Activated T-cell treated with anti-CD3 and anti-CD28 coated beads for 1 hour (primary cell): ENCODE measurements around the gene CHRNB1.

Experiments
- DNase-seq: peaks from one replicate; pipeline ENCODE4 v3.0.0-alpha.2; 2020; ENCODE audit warnings: low read depth

The CHRNB1 gene

DNA sequence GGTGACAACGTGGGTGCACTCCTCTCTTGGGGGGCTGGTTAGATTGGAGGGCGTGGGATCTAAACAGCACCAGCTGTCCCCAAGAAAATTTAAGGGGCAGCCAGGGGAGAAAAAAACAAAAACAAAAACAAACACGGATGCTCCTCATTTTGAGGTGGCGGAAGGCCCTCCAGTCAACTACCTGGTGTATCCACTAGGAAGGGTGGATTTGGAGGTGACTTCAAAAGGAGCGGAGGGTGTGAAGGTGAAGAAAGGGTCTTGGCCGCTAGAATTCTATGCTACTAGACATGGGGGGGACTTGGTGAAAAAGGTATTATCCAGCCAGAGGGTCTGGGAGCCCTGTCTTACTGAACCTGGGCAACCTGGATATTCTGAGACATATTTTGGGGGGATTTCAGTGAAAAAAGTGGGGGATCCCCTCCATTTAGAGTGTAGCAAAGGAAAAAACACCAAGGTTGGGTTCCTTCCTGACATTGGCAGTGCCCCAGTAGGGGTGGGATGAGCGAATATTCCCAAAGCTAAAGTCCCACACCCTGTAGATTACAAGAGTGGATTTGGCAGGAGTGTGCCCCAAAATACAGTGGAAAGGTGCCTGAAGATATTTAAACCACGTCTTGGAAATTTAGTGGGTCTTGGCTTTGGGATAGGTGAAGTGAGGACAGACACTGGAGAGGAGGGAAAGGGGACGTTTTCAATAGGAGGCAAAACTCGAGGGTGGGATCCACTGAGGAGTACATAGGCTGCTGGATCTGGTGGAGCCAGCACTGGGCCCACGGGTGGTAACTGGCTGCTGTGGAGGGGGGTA, 6.0 kb upstream of the CHRNB1 start:
- DNase-seq, result no peak

DNA sequence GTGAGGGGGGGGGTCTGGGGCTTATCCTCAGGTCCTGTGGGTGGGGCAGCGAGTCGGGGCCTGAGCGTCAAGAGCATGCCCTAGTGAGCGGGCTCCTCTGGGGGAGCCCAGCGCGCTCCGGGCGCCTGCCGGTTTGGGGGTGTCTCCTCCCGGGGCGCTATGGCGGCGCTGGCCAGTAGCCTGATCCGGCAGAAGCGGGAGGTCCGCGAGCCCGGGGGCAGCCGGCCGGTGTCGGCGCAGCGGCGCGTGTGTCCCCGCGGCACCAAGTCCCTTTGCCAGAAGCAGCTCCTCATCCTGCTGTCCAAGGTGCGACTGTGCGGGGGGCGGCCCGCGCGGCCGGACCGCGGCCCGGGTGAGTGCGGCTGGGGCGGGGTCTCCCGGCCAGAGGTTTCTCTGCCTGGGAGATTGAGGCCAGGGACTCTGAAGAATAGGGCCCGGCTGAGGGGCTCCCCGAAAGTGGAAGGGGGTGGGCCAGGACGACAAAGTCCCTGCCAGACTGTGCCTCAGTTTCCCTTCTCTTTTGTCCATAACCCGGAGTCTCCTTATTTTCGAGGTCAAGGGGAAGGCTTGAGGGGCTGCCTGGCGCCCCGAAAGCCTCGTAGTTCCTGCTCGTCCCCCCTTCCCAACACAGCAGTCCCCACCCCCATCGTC, 5.3 kb upstream of the CHRNB1 start, which contains the start of gene FGF11:
TSS of gene FGF11 (plus strand) at position 51 of the 651 bp plus-strand sequence. CDS start at position 160, 109 bp downstream.
- no peak for DNase-seq

DNA sequence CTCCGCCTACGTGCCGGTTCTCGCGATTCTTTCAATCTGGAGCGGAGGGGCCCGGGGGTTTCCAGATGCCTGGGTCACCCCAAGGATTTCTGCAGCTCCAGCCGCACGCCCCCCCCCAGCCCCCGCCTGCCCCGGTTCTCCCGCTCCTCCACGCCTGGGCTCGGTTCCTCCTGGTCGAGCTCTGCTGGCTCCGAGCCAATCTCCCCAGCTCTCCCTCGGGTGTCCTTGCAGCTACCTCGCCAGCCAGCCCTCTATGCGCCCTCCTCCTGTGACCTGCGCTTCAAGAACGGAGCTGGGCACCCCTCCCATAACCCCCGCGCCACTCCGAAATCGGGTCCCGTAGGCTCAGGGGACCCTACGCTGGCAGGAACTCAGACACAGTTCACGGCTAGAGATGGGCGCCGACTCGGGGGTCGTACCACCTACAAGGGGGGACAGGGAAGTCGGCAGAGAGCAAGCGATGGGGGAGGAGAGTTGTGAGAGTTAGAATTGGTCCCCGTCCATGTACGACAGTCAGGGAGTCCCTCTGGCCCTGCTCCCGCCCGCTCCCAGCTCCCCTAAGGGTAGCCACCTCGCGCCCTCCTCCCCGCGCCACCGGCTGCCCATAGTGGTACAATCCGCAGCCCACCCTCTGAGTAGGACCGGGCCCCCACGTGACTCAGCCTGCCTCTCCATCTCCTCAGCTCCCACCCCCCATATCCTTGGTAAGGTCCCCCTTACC, 4.6 kb upstream of the CHRNB1 start:
- DNase-seq, result no peak

DNA sequence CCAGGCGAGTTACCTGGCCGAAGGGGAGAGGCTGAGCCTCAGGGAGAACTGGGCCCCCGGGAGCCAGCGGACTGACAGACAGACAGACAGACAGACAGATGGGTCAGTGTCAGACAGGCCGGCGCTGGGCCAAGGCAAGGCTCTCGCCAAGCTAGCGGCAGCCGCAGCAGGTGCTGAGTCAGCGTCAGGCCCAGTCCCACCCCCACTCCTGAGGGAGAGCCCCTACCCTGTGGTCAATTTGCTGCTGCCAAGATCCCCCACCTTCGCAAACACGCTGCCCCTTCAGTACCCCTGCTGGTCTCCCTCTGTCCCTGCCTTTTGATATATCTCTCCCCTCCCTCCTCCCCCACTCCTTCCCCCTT, 4.0 kb upstream of the CHRNB1 start:
- DNase-seq, result no peak

DNA sequence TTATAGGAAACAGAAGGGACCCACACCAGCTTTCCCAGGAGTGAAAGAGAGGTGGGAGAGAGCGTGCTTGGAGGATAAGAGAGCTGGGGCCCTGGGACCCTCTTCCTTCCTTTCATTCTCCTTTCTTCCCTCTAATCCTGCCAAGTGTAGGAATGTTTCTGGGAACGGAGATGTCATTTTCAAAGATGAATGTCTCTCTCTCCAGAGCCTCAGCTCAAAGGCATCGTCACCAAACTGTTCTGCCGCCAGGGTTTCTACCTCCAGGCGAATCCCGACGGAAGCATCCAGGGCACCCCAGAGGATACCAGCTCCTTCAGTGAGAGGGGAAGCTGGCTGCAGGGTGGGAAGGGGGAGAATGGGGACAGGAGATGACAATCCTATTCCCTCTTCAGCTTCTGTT, 3.6 kb upstream of the CHRNB1 start:
- DNase-seq, result no peak

DNA sequence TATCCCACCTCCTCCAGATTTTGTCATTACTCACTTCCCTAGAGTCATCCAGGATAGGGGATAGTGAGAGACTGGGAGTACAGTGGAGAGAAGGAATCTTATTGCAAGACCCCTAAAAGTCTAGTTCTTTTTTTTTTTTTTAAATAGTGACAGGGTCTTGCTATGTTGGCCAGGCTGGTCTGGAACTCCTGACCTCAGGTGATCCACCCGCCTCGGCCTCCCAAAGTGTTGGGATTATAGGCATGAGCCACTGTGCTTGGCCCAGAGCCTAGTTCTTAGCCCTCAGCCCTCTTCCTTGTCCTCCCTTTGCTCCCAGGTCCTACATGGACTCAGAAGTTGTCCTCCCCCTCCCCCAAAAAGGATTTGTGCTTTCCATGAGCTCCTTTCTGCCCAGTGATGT, 2.7 kb upstream of the CHRNB1 start:
- DNase-seq, result no peak

DNA sequence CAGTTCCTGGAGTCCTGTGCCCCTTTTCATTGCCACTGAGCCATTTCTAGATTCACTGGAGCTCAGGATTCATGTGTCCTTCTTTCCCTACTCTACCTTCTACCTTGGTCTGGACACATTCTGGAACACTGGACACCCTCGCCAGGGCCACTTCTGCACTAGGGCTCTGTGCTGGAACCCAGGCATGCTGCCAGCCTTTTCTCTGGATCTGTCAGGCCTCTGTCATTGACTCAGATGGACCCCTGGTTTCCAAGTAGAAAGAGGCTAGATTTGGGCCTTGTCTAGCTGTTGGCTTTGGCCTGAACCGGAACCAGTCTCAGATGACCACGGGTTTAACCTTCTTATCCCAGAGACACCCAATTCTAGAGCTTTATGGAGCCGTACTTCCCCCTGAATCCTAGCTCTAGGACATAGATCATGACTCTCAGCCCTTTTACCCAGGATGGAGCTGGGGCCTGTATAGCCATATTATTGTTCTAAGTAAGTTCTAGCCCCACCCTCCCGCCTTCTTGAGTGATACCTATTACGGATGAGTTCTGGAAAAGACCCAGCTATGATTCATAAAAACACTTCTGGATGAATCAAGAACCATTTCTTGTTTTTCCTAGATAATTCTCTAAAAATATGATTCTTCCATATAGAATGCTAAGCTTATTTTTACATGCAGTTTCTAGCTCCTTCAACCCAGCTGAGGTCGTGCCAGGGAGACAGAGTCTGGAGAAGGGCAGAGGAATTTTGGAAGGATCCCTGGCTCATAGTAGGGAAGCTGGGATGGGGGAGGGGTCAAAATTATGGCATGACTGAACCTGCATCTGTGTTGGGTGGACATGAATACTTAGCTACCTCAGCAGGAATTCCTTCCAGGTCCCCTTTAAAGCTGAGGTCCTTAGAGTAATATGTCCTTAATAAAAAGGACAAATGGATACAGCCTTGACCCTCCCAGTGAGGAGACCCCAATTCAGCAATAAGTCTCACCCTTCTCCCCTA, 1.1 kb upstream of the CHRNB1 start:
- no peak for DNase-seq

DNA sequence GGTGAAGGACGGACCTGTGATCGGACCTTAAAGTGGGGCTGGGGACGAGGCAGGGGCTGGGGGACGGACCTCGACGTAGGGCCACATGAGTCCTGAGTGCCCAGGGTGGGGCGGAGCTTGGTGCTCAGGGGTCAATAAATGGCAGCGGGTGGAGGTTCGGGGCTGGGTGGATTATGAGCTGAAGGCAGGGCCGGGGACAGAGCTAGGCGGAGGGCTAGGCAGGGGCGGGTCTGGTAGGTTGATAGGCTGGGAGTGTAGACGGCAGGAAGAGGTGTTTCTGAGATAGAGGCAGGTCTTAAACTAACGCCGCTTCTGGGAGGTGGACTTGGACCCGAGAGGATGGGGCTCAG, 733 bp downstream of the CHRNB1 start:
- no peak for DNase-seq

DNA sequence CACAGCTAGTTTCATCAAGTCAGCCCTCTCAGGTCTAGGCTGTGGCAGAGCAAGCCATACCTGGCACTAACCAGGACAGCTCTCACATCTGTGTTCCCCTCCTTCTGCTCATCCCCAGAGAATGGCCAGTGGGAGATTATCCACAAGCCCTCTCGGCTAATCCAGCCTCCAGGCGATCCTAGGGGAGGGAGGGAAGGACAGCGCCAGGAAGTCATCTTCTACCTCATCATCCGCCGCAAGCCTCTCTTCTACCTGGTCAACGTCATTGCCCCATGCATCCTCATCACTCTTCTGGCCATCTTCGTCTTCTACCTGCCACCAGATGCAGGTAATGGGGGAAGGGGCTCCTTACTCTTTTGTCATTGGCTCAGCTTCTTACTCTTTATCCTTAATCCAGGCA, 3.6 kb downstream of the CHRNB1 start:
- DNase-seq, result no peak

DNA sequence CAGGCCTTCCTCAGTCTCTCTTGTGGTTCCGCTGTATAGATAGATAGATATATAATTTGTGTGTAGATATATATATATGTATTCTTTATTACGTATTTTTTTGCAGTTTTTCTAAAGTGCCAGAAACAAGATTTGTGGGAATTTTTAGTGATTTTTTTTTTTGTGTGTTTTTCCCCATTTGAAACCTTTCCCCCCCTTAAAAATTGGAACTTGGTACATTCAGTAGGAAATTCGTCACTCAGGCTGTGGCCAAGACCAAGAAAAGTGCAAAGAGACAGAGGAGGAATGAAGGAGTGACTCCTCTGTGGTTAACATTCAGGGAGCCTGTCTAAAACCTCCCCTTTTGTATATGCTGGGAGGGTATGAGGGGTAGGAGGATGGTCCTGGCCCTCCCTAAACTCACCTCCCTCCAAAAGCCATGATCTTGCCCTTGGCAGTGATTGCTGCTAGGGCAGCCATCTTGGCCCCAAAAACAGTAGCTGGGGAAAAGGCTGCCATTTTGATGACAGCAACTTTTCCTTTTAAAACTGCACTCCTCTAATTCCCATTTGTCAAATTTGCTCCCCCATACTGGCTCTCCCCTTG, 15.2 kb downstream of the CHRNB1 start:
- no peak for DNase-seq

DNA sequence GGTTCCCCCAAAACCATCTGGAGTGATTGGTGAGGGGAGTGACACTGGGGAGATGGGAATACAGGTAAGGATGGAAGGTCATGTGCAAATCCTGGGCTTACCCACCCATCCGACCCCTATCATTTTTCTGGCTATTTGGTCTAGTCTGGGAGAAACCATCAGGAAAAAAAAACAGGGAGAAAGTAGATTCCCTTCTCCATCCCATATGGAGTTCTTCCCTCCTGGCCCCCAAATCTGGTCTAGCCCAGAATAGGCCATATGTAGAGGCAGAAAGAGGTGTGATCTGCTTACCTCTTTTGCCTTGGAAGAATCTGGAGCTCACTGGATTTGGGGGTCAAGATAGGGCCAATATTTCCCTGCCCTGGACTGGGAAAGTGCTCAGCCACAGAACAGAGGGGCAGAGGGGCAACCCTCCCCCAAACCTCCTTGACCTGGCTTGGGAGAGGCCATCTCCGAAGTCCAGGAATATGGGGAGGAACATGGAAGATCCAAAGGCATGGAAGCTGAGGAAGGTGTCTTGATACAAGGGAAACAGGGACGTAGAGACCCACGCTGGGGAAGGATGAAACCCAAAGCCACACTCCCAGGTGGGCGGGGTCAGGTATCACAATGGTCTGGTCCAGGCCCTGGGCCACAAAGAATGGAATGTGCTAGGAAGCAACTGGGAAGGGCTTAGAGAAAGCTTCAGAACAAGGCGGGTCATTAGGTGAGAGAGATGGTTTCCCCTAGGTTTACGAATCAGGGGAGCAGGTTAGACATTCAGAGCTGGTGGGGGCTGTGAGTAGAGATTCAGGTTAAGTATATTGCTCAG, 16.2 kb downstream of the CHRNB1 start:
- DNase-seq, result no peak

DNA sequence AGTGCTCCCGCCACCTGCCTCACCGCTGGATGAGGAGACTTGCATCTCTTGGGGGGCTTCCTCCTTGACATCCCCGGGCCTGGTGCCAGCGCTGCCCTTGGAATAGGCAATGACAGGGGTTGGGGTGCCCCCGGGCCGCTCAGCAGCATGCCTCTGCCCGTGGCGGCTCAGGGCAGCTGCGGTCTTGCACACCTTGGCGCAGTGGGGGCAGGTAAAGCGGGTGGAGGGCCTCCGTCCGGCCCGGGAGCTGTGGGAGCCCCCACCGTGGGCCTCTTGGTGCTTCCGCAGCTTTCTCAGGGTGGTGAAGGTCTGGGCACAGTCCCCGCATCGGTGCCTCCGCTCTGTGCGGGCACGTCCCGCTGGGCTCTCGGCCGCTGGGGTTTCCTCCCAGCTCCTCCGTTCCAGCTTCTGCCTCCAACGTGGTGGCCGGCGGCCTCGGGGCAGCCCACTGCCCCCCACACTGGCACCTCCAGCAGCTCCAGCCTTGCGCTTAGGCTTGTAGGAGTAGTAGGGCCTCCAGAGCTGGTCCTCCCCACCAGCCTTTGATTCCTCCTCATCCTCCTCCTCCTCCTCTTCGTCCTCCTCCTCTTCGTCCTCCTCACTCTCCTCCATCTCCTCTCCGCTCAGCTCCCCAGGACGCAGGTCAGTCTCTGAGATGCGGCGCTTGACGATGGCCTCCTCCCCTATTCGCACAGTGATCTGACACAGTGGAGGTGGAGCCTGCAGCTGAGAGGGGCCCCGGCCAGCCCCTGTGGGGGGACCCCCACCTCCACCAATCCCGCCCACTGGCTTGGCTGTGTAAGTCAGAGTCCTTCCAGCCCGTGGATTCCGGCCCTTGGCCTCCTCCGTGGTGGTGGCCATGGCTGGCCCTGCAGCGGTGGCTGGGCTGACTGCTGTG, 17.9 kb downstream of the CHRNB1 start:
- DNase-seq, result no peak

DNA sequence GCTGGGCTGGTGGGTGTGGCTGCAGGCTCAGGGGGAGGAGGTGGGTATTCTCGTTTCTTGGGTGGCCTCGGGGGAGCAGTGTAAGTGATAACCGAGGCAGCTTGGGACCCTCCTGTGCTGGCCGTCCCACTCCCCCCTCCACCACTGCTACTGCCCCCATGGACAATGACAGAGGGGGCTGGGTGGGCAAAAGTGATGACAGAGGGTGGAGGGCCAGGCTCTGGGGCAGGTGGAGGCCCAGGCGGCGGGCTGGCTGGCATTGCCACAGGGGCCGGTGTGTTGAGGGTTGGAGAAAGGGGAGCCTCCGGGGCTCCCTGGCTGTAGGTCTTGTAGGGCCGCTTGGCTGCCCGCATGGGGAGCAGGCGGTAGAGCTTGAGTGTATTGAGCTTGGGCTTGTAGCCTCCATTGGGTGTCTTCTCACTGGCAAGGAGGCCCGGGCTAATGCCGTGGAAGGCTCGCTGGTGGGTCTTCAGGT, 18.5 kb downstream of the CHRNB1 start:
- no peak for DNase-seq

DNA sequence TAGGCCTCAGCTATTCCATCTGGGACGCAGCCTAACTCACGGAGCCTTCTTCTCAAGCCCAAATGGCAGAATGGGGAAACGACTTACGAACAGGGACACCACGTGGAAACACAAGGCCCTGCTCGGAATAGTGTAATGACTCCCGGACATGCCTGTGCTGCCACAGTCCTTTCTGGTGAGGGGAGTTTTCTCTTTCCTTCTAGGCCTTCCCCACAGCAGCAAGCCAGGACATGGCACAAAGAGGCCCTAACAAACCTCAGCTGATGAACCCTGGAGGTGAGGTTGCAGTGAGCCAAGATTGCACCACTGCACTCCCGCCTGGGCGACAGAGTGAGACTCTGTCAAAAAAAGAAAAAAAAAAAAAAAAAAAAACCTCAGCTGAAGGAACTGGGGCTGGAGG, 19.2 kb downstream of the CHRNB1 start:
- no peak for DNase-seq

DNA sequence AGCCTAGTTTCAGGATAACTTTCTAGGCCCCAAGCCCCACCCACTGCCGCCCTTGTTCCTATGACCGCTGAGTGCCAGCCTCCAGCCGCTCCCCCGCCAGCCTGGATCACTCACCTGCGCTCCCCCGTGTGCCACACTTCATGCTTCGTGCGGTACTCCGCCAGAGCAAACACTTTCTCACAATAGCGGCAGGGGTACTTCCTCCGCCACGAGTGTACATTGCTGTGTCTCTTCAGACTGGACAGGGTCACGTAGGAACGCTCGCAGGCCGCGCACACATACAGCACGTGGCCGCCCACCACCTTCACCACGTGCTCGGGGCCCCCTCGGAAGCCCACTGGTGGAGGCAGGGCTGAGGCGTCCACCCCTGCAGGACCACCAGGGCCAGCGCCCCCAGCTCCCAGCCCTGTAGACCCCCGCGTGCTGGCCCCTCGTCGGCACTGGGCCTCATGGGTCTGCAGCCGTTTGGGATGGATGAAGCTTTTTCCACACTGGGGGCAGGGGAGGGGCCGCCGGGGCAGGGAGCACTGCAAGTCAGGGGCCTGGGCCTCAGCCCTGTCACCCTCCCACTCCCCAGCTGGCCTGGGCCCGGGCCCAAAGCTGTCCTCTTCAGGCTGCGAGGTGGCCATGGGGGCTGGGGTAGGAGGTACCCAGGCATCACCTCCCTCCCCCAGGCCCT, 20.9 kb downstream of the CHRNB1 start:
- no peak for DNase-seq

DNA sequence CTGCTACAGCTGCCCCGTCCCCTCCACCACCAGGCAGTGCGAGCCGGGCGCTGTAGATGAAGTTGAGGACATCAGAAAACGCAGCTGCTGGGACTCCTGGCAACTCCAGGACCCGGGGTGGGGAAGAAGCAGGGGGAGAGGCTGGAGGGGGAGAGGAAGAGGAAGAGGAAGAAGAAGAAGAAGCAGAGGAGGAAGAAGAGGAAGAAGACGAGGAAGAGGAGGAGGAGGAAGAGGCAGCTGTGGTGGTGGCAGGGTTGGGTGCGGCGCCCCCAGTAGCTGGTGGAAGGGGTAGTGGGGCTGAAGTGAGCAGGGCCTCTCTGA, 21.4 kb downstream of the CHRNB1 start:
- DNase-seq, result no peak

DNA sequence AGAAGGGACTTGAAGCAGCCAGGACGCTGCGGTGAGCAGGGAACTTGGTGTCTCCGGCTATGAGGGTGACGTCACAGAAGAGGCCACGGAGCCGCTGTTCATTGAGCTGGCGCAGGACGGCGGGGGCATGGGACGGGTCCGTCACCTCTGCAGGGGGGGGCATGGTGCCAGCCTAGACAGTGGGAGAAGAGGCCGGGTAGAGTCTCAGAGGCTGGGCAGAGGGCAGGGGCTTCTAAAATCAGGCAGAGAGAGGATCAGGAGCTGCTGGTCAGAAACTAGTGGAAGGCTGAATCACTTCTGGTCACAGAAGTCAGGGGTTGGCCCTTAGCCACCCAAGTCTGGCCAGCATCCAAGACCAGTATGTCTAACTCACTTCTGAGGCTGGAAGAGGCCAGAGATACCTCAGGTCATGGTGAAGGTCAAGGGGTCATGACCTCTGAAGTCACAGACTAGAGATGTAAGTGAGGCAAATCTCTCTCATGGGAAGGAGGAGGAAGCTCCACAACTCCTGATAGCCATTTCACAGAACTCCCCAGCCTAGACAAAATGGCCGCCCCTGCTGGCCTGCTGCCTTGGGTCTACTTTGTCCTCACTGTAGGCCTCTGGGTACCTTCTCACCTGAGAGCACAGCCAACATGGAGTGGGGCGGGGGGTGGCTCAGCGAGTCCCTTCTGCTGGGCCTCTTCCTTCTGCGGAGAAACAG, 21.9 kb downstream of the CHRNB1 start:
- DNase-seq, result no peak

DNA sequence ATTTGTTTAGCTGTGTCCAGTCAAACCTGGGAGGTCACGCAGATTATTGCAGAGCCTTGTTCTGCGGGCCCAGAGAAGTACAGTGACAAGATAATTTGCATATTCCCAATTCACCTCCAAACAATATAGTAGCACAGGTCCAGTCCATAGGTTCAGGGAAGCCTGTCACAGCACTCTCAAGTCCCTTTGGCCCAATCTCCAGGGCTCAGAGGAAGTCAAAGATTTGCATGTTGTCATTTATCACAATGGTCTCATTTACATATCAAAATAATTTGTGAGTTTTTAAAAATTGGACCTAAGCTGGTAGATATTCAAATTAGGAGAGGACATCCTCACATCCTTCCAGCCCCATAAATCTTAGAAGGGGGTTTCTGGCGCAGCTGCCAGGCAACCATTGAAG, 22.6 kb downstream of the CHRNB1 start:
- DNase-seq, result no peak

DNA sequence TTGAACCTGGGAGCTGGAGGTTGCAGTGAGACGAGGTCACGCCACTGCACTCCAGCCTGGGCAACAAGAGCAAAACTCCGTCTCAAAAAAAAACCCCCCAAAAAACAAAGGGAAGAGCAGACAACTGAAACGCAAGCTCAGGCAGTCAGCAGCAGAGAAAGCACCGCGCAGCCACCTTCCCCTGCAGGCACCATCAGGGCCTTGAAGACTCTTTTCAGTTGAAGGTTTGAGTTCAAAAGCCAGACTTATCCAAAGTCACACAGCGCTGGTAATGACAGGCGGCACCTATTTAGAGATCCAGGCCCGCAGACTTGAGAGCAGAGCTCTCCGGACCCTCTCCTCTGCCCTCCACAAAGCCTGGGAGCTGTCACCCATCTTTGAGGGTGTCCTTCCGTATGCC, 23.4 kb downstream of the CHRNB1 start:
- no peak for DNase-seq
